Progenitor cell of endocrine pancreas (in vitro differentiated cells): ENCODE results near the gene MTERF4. TPM values are rescaled to one million over a fixed set of nuclear protein-coding genes. Genes with fewer than 3 reads are reported as not detected.

ENCODE experiments used
- DNase-seq: peaks from one replicate; pipeline ENCODE4 v3.0.0; 2021; ENCODE audit warnings: low spot score; ENCODE audit not compliant: unreplicated experiment
- H3K27ac Mint-ChIP-seq: 2 replicates; pipeline ENCODE4 v1.8.0; 2021; ENCODE audit warnings: mild to moderate bottlenecking, moderate library complexity, mixed read lengths
- H3K27me3 Mint-ChIP-seq: 2 replicates; pipeline ENCODE4 v1.8.0; 2021; ENCODE audit warnings: mixed read lengths
- H3K36me3 Mint-ChIP-seq: 2 replicates; pipeline ENCODE4 v1.8.0; 2022; ENCODE audit warnings: mixed read lengths; ENCODE audit not compliant: insufficient read depth
- H3K4me1 Mint-ChIP-seq: 2 replicates; pipeline ENCODE4 v1.8.0; 2021; ENCODE audit warnings: low read depth, mixed read lengths
- H3K4me3 Mint-ChIP-seq: 2 replicates; pipeline ENCODE4 v1.8.0; 2021; ENCODE audit warnings: low read depth, mild to moderate bottlenecking, moderate library complexity, mixed read lengths
- H3K9me3 Mint-ChIP-seq: 2 replicates; pipeline ENCODE4 v1.8.0; 2021; ENCODE audit warnings: low read depth, mixed read lengths
- CTCF ChIP-seq: fragments of 200-600 bp; sonication (generic); IDR thresholded peaks from one replicate; pipeline ENCODE4 v1.5.0; 2021; ENCODE audit warnings: antibody characterized with exemption, mild to moderate bottlenecking; ENCODE audit not compliant: unreplicated experiment
- total RNA-seq: library from RNA; stranded (reverse); gene quantifications from 2 replicates; pipeline ENCODE4 v1.2.1, GENCODE V29; 2021

MTERF4 gene
- total RNA-seq, 1 donor from 2014 or later, result 63.0 TPM

- no peak for TF ChIP-seq CTCF
- Mint-ChIP-seq H3K9me3 (peaks cover 3% of the 10 kb centered on the region), H3K27ac (no peak overlapping the region), H3K4me3 (no peak overlapping the region), H3K27me3 (no peaks in the 10 kb centered on the region), H3K36me3 (peaks cover 14% of the 10 kb centered on the region), H3K4me1 (peaks cover 3% of the 10 kb centered on the region)
- no peak for DNase-seq
Measured at GRCh38 chr2:241081190-241081642, 20.9 kb downstream of the MTERF4 start.

- no peak for DNase-seq
- peaks cover 3% of the 10 kb centered on the region for H3K9me3 Mint-ChIP-seq
- no peak overlapping the region for H3K27ac Mint-ChIP-seq
- peaks cover 11% of the 10 kb centered on the region for H3K36me3 Mint-ChIP-seq
- H3K4me1 Mint-ChIP-seq, result peaks cover 3% of the 10 kb centered on the region
- H3K4me3 Mint-ChIP-seq, result no peak overlapping the region
- no peak for TF ChIP-seq CTCF
- no peaks in the 10 kb centered on the region for H3K27me3 Mint-ChIP-seq
Measured at GRCh38 chr2:241080405-241081189, 21.5 kb downstream of the MTERF4 start.

- Mint-ChIP-seq H3K9me3 (no peaks in the 10 kb centered on the region), H3K27me3 (peaks cover 6% of the 10 kb centered on the region), H3K4me1 (no peaks in the 10 kb centered on the region), H3K4me3 (no peak overlapping the region), H3K27ac (no peak overlapping the region), H3K36me3 (peaks cover 1% of the 10 kb centered on the region)
- TF ChIP-seq CTCF, result no peak
- no peak for DNase-seq
Measured at GRCh38 chr2:241074901-241075540, 27.1 kb downstream of the MTERF4 start.

GRCh38 chr2:241074065-241074818 lies 27.8 kb downstream of the MTERF4 start:
- H3K27me3 Mint-ChIP-seq, result peaks cover 6% of the 10 kb centered on the region
- H3K4me3 Mint-ChIP-seq, result no peak overlapping the region
- peaks cover 1% of the 10 kb centered on the region for H3K36me3 Mint-ChIP-seq
- no peaks in the 10 kb centered on the region for H3K9me3 Mint-ChIP-seq
- DNase-seq, result no peak
- no peak for TF ChIP-seq CTCF
- H3K27ac Mint-ChIP-seq, result no peak overlapping the region
- H3K4me1 Mint-ChIP-seq, result no peaks in the 10 kb centered on the region
